Stimulated activated memory B cell treated with anti-CD40 and anti-IgM and Interleukin-4, amounts not matched to agents 10 μg/mL and 1 μg/mL and 100 μg/mL, for 72 hours (primary cell): Measurements from ENCODE around the gene MMP15.

Source experiments
- ATAC-seq: fragments of 150-1000 bp; cut with Tn5 transposase; 2 replicates; pipeline ENCODE4 v1.10.0; 2021
- H3K27ac Mint-ChIP-seq: one replicate; pipeline ENCODE4 v1.8.0; 2022; ENCODE audit warnings: mild to moderate bottlenecking, mixed read lengths
- H3K27me3 Mint-ChIP-seq: one replicate; pipeline ENCODE4 v1.8.0; 2022; ENCODE audit warnings: mixed read lengths
- H3K36me3 Mint-ChIP-seq: one replicate; pipeline ENCODE4 v1.8.0; 2022; ENCODE audit warnings: mixed read lengths
- H3K4me1 Mint-ChIP-seq: one replicate; pipeline ENCODE4 v1.8.0; 2022; ENCODE audit warnings: mixed read lengths
- H3K4me3 Mint-ChIP-seq: one replicate; pipeline ENCODE4 v1.8.0; 2022; ENCODE audit warnings: mild to moderate bottlenecking, moderate library complexity, mixed read lengths
- H3K9me3 Mint-ChIP-seq: one replicate; pipeline ENCODE4 v1.8.0; 2022; ENCODE audit warnings: mixed read lengths

MMP15 gene

GRCh38 chr16:58035356-58036170 is 10.0 kb downstream of the MMP15 start:
- ATAC-seq: no peak
- Mint-ChIP-seq H3K4me3 (no peak overlapping the region), H3K36me3 (no peaks in the 10 kb centered on the region), H3K9me3 (peaks cover 3% of the 10 kb centered on the region), H3K27ac (no peak overlapping the region), H3K27me3 (peaks cover 13% of the 10 kb centered on the region), H3K4me1 (peaks cover 8% of the 10 kb centered on the region)

GRCh38 chr16:58036943-58037342 is 11.4 kb downstream of the MMP15 start:
- H3K27ac Mint-ChIP-seq: no peak overlapping the region
- no peak for ATAC-seq
- H3K27me3 Mint-ChIP-seq: peaks cover 13% of the 10 kb centered on the region
- H3K4me1 Mint-ChIP-seq: peaks cover 8% of the 10 kb centered on the region
- no peak overlapping the region for H3K4me3 Mint-ChIP-seq
- H3K9me3 Mint-ChIP-seq: peaks cover 3% of the 10 kb centered on the region
- H3K36me3 Mint-ChIP-seq: no peaks in the 10 kb centered on the region

- Mint-ChIP-seq H3K4me3 (no peak overlapping the region), H3K27me3 (peaks cover 13% of the 10 kb centered on the region), H3K9me3 (peaks cover 3% of the 10 kb centered on the region), H3K4me1 (peaks cover 8% of the 10 kb centered on the region), H3K27ac (no peak overlapping the region), H3K36me3 (no peaks in the 10 kb centered on the region)
- no peak for ATAC-seq
These were observed 12.0 kb downstream of the MMP15 start for GRCh38 chr16:58037365-58038057.

GRCh38 chr16:58038219-58038641 is 12.7 kb downstream of the MMP15 start:
- no peak overlapping the region for H3K27ac Mint-ChIP-seq
- no peaks in the 10 kb centered on the region for H3K36me3 Mint-ChIP-seq
- peaks cover 13% of the 10 kb centered on the region for H3K27me3 Mint-ChIP-seq
- H3K4me3 Mint-ChIP-seq: no peak overlapping the region
- H3K9me3 Mint-ChIP-seq: peaks cover 3% of the 10 kb centered on the region
- peaks cover 8% of the 10 kb centered on the region for H3K4me1 Mint-ChIP-seq
- no peak for ATAC-seq

- Mint-ChIP-seq H3K4me1 (peaks cover 3% of the 10 kb centered on the region), H3K36me3 (no peaks in the 10 kb centered on the region), H3K27me3 (peaks cover 7% of the 10 kb centered on the region), H3K4me3 (no peak overlapping the region), H3K27ac (no peak overlapping the region), H3K9me3 (peaks cover 3% of the 10 kb centered on the region)
- no peak for ATAC-seq
These were observed 14.4 kb downstream of the MMP15 start for GRCh38 chr16:58039829-58040495.

GRCh38 chr16:58040496-58040846 is 14.9 kb downstream of the MMP15 start:
- H3K4me3 Mint-ChIP-seq: no peak overlapping the region
- H3K9me3 Mint-ChIP-seq: peaks cover 3% of the 10 kb centered on the region
- H3K4me1 Mint-ChIP-seq: no peaks in the 10 kb centered on the region
- ATAC-seq: no peak
- no peaks in the 10 kb centered on the region for H3K36me3 Mint-ChIP-seq
- H3K27me3 Mint-ChIP-seq: peaks cover 2% of the 10 kb centered on the region
- no peak overlapping the region for H3K27ac Mint-ChIP-seq

GRCh38 chr16:58040945-58041627 is 15.5 kb downstream of the MMP15 start:
- no peaks in the 10 kb centered on the region for H3K27me3 Mint-ChIP-seq
- peaks cover 3% of the 10 kb centered on the region for H3K9me3 Mint-ChIP-seq
- no peak overlapping the region for H3K4me3 Mint-ChIP-seq
- no peak overlapping the region for H3K27ac Mint-ChIP-seq
- H3K36me3 Mint-ChIP-seq: no peaks in the 10 kb centered on the region
- ATAC-seq: no peak
- H3K4me1 Mint-ChIP-seq: no peaks in the 10 kb centered on the region

GRCh38 chr16:58041628-58041955 is 16.0 kb downstream of the MMP15 start:
- H3K27ac Mint-ChIP-seq: no peak overlapping the region
- no peaks in the 10 kb centered on the region for H3K27me3 Mint-ChIP-seq
- no peak overlapping the region for H3K4me3 Mint-ChIP-seq
- peak; percentile 20 for ATAC-seq
- H3K9me3 Mint-ChIP-seq: peaks cover 3% of the 10 kb centered on the region
- H3K36me3 Mint-ChIP-seq: no peaks in the 10 kb centered on the region
- no peaks in the 10 kb centered on the region for H3K4me1 Mint-ChIP-seq

GRCh38 chr16:58042001-58042885 is 16.7 kb downstream of the MMP15 start:
- Mint-ChIP-seq H3K36me3 (no peaks in the 10 kb centered on the region), H3K4me1 (no peaks in the 10 kb centered on the region), H3K9me3 (peaks cover 3% of the 10 kb centered on the region), H3K4me3 (no peak overlapping the region), H3K27me3 (no peaks in the 10 kb centered on the region), H3K27ac (no peak overlapping the region)
- no peak for ATAC-seq

GRCh38 chr16:58042886-58043515 is 17.4 kb downstream of the MMP15 start:
- Mint-ChIP-seq H3K27me3 (no peaks in the 10 kb centered on the region), H3K9me3 (no peaks in the 10 kb centered on the region), H3K27ac (no peak overlapping the region), H3K36me3 (no peaks in the 10 kb centered on the region), H3K4me3 (no peak overlapping the region), H3K4me1 (no peaks in the 10 kb centered on the region)
- ATAC-seq: no peak

GRCh38 chr16:58043571-58044155 is 18.1 kb downstream of the MMP15 start:
- Mint-ChIP-seq H3K27me3 (no peaks in the 10 kb centered on the region), H3K4me1 (no peaks in the 10 kb centered on the region), H3K9me3 (no peaks in the 10 kb centered on the region), H3K27ac (no peak overlapping the region), H3K4me3 (no peak overlapping the region), H3K36me3 (no peaks in the 10 kb centered on the region)
- ATAC-seq: no peak

- H3K4me1 Mint-ChIP-seq: no peaks in the 10 kb centered on the region
- H3K27me3 Mint-ChIP-seq: peaks cover 6% of the 10 kb centered on the region
- no peaks in the 10 kb centered on the region for H3K9me3 Mint-ChIP-seq
- no peak for ATAC-seq
- no peak overlapping the region for H3K27ac Mint-ChIP-seq
- no peaks in the 10 kb centered on the region for H3K36me3 Mint-ChIP-seq
- no peak overlapping the region for H3K4me3 Mint-ChIP-seq
These were observed 18.9 kb downstream of the MMP15 start for GRCh38 chr16:58044266-58045019.

GRCh38 chr16:58045096-58045495 is 19.5 kb downstream of the MMP15 start:
- Mint-ChIP-seq H3K4me1 (no peaks in the 10 kb centered on the region), H3K9me3 (no peaks in the 10 kb centered on the region), H3K27ac (no peak overlapping the region), H3K27me3 (peaks cover 12% of the 10 kb centered on the region), H3K4me3 (no peak overlapping the region), H3K36me3 (no peaks in the 10 kb centered on the region)
- no peak for ATAC-seq
